ENCODE measurements around the gene CD59. TPM values are rescaled to one million over a fixed set of nuclear protein-coding genes. Genes with fewer than 3 reads are reported as not detected.

Gene CD59
- total and polyA plus RNA-seq, 2 experiments from 2014 or later, result 298 to 346 TPM

DNA sequence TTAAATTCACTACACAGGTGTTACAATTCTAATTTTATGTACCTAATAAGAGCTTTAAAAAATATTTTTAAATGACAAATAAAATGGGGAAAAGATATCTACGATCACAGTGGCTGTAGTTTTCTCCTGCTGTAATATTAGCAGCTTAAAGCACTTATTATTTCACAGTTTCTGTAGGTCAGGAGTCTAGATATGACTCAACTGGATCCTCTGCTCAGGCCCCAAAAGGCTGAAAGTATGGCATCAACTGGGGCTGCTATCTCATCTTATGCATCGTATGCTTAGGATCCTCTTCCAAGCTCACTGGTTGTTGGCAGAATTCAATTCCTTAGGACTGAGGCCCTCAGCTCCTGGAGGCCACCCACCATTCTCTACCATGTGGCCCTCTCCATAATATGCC lies 25.2 kb upstream of the CD59 start:
- Histone ChIP-seq H3K4me1 (ENCODE audit: insufficient read depth) (no peaks in the 10 kb centered on the region), H2AFZ (no peak overlapping the region), H3K4me2 (no peak overlapping the region), H3K27me3 (no peaks in the 10 kb centered on the region), H3K9me2 (replicated peaks; ENCODE audit: insufficient read depth) (no peaks in the 10 kb centered on the region), H3K27ac (no peak overlapping the region), H3K79me2 (no peaks in the 10 kb centered on the region), H3K9me3 (ENCODE audit: low read depth) (no peaks in the 10 kb centered on the region), H3K4me3 (no peak overlapping the region), H3K36me3 (replicated peaks; ENCODE audit: insufficient read depth, low read depth) (no peaks in the 10 kb centered on the region), H4K20me1 (ENCODE audit: insufficient read depth, poor library complexity, severe bottlenecking) (no peaks in the 10 kb centered on the region)
- WGBS (ENCODE audit: low lambda C conversion rate, missing lambda C conversion rate), result 89% methylated on average over 2 of the region's 2 CpGs
- DNase-seq (ENCODE audit: low spot score), result no peak
- TF ChIP-seq EZH2phosphoT487 (IDR thresholded peaks at IDR 0.05; ENCODE audit: low read depth, severe bottlenecking, unreplicated experiment) (no peak), EZH2 (IDR thresholded peaks at IDR 0.05; ENCODE audit: borderline replicate concordance) (no peak)
- TF ChIP-seq, protein P1, sequence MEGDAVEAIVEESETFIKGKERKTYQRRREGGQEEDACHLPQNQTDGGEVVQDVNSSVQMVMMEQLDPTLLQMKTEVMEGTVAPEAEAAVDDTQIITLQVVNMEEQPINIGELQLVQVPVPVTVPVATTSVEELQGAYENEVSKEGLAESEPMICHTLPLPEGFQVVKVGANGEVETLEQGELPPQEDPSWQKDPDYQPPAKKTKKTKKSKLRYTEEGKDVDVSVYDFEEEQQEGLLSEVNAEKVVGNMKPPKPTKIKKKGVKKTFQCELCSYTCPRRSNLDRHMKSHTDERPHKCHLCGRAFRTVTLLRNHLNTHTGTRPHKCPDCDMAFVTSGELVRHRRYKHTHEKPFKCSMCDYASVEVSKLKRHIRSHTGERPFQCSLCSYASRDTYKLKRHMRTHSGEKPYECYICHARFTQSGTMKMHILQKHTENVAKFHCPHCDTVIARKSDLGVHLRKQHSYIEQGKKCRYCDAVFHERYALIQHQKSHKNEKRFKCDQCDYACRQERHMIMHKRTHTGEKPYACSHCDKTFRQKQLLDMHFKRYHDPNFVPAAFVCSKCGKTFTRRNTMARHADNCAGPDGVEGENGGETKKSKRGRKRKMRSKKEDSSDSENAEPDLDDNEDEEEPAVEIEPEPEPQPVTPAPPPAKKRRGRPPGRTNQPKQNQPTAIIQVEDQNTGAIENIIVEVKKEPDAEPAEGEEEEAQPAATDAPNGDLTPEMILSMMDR (IDR thresholded peaks at IDR 0.05; ENCODE audit: poor library complexity), result no peak

DNA sequence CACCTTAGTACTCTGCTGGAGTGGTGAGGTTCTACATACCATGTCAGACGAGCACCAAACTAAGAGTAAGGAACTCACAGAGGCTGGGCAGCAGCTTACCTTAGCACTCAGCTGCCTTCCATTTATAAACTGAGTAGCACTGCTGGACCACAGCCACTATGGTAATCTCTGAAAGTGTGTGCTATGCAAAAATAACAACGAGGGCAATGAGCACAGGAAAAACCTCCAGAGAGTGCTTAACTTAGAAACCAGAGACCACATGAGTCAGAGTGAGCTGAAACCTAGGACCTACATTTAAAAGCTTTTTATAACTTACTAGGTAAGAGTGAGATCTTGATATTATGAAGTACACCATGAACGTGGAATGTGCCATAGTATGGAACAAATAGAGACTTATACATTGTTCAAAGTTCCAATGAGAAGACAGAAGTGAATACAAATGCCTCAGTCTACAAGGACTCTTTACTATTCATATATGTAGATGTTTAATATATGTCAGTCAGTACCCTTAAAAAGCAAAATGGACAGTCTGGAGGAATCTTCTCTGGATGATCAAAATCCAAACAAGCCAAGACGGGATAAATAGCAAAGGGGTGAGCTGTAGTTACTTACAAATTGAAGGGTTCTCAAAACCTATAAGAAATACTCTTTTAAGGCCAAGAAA lies 17.2 kb upstream of the CD59 start:
- H2AFZ ChIP-seq, result no peak overlapping the region
- H3K9me2 ChIP-seq (replicated peaks; ENCODE audit: insufficient read depth), result no peaks in the 10 kb centered on the region
- TF ChIP-seq EZH2 (IDR thresholded peaks at IDR 0.05; ENCODE audit: borderline replicate concordance) (no peak), EZH2phosphoT487 (IDR thresholded peaks at IDR 0.05; ENCODE audit: low read depth, severe bottlenecking, unreplicated experiment) (no peak)
- TF ChIP-seq, protein P1 (IDR thresholded peaks at IDR 0.05; ENCODE audit: poor library complexity), result no peak
- H4K20me1 ChIP-seq (ENCODE audit: insufficient read depth, poor library complexity, severe bottlenecking), result no peaks in the 10 kb centered on the region
- H3K9me3 ChIP-seq (ENCODE audit: low read depth), result no peaks in the 10 kb centered on the region
- H3K36me3 ChIP-seq (replicated peaks; ENCODE audit: insufficient read depth, low read depth), result no peaks in the 10 kb centered on the region
- DNase-seq (ENCODE audit: low spot score), result no peak
- WGBS (ENCODE audit: low lambda C conversion rate, missing lambda C conversion rate), result 70% methylated on average over 4 of the region's 4 CpGs
- no peaks in the 10 kb centered on the region for H3K4me1 ChIP-seq (ENCODE audit: insufficient read depth)
- H3K27me3 ChIP-seq, result no peaks in the 10 kb centered on the region
- no peaks in the 10 kb centered on the region for H3K79me2 ChIP-seq
- H3K27ac ChIP-seq, result no peak overlapping the region
- no peak overlapping the region for H3K4me2 ChIP-seq
- no peak overlapping the region for H3K4me3 ChIP-seq

DNA sequence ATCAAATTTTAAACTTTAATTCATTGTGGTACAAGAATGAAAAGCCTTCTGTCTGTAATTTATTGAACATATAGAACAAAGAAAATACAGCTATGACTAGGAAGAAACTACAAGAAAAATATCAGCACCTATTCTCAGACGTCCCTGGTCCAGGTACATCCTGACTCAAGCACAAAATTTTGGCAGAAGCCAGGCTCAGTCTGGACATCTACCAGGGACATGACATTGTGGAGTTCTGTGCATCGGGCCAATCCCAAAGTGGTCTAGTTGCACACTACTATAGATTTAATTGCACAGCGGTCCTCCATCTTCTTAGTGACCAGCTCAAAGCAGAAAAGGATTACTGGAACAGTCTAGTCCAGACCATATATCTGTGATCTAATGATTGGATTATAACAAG lies 15.7 kb upstream of the CD59 start:
- Histone ChIP-seq H4K20me1 (ENCODE audit: insufficient read depth, poor library complexity, severe bottlenecking) (no peaks in the 10 kb centered on the region), H3K79me2 (no peaks in the 10 kb centered on the region), H3K9me3 (ENCODE audit: low read depth) (no peaks in the 10 kb centered on the region), H2AFZ (no peak overlapping the region), H3K4me3 (no peak overlapping the region), H3K4me1 (ENCODE audit: insufficient read depth) (peaks cover 4% of the 10 kb centered on the region), H3K4me2 (no peak overlapping the region), H3K9me2 (replicated peaks; ENCODE audit: insufficient read depth) (no peaks in the 10 kb centered on the region), H3K36me3 (replicated peaks; ENCODE audit: insufficient read depth, low read depth) (no peaks in the 10 kb centered on the region), H3K27ac (no peak overlapping the region), H3K27me3 (no peaks in the 10 kb centered on the region)
- 97% methylated on average over 3 of the region's 3 CpGs for WGBS (ENCODE audit: low lambda C conversion rate, missing lambda C conversion rate)
- no peak for DNase-seq (ENCODE audit: low spot score)
- TF ChIP-seq EZH2phosphoT487 (IDR thresholded peaks at IDR 0.05; ENCODE audit: low read depth, severe bottlenecking, unreplicated experiment) (no peak), EZH2 (IDR thresholded peaks at IDR 0.05; ENCODE audit: borderline replicate concordance) (no peak)
- TF ChIP-seq, protein P1 (IDR thresholded peaks at IDR 0.05; ENCODE audit: poor library complexity), result no peak
